Prostate gland (tissue), 2 donors: ENCODE data around the gene OR56B4.

Source experiments
- POLR2AphosphoS5 ChIP-seq: sonication (generic); formaldehyde crosslinking; IDR thresholded peaks from one replicate; pipeline ENCODE4 v1.6.1; 2017; ENCODE audit warnings: antibody characterized with exemption
- TF ChIP-seq, protein P1 (sequence below), 4 experiments: fragments of 200-600 bp in 2 of 4; fragments of 450-650 bp in 2 of 4; sonication (generic) in 2 of 4; IDR thresholded peaks; 1 replicate in 3 of 4; 2 replicates in 1 of 4; pipeline ENCODE4 v1.5.1; 2016 to 2019; ENCODE audit warnings: antibody characterized with exemption in 4 of 4, mild to moderate bottlenecking in 2 of 4, moderate library complexity in 2 of 4

DNA sequence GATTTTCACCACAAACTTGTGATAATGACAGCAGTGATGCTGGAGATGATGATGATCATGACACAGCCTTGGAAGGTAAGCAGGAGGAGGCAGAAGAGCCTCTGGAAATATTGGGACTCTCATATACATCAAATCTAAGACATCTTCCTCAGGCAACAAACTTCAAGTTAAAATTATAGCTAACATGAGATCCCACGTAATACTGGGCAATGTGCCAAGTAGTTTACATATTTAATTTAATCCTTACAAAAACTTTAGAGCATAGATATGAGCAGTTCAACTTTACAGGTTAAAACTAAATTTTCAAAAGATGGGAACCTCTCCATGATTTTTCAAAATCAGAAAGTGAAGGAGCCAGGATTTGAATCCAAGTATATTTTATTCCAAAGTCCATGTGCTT, 43.6 kb downstream of the OR56B4 start:
- no peak for TF ChIP-seq POLR2AphosphoS5
- TF ChIP-seq, protein P1, sequence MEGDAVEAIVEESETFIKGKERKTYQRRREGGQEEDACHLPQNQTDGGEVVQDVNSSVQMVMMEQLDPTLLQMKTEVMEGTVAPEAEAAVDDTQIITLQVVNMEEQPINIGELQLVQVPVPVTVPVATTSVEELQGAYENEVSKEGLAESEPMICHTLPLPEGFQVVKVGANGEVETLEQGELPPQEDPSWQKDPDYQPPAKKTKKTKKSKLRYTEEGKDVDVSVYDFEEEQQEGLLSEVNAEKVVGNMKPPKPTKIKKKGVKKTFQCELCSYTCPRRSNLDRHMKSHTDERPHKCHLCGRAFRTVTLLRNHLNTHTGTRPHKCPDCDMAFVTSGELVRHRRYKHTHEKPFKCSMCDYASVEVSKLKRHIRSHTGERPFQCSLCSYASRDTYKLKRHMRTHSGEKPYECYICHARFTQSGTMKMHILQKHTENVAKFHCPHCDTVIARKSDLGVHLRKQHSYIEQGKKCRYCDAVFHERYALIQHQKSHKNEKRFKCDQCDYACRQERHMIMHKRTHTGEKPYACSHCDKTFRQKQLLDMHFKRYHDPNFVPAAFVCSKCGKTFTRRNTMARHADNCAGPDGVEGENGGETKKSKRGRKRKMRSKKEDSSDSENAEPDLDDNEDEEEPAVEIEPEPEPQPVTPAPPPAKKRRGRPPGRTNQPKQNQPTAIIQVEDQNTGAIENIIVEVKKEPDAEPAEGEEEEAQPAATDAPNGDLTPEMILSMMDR (IDR thresholded peaks at IDR 0.05): no peak
